Tibial artery (tissue), 4 donors: ENCODE results near the gene POLDIP3.

Experiments
- DNase-seq, 2 donors: peaks; one replicate each; pipeline ENCODE4 v3.0.0-alpha.2; 2019
- H3K27ac ChIP-seq, 2 donors: fragments of 200-600 bp; sonication (generic) in 1 of 2; 1 replicate in 1 of 2; 2 replicates in 1 of 2; pipeline ENCODE4 v1.5.1; 2018 to 2019; ENCODE audit warnings: mild to moderate bottlenecking in 1 of 2
- H3K27me3 ChIP-seq, 2 donors: fragments of 200-600 bp; sonication (generic) in 1 of 2; one replicate each; pipeline versions ENCODE4 v1.5.1 to v1.6.0; 2016 to 2019
- H3K36me3 ChIP-seq, 3 donors: fragments of 200-600 bp; sonication (generic) in 2 of 3; one replicate each; pipeline ENCODE4 v1.5.1; 2016 to 2019; ENCODE audit warnings: mild to moderate bottlenecking in 2 of 3
- H3K4me1 ChIP-seq, 4 donors: fragments of 200-600 bp; sonication (generic) in 2 of 4; 1 replicate in 3 of 4; 2 replicates in 1 of 4; pipeline ENCODE4 v1.5.1; 2016 to 2019
- H3K4me3 ChIP-seq, 2 donors: fragments of 200-600 bp; sonication (generic) in 1 of 2; 1 replicate in 1 of 2; 2 replicates in 1 of 2; pipeline ENCODE4 v1.5.1; 2018 to 2019; ENCODE audit warnings: mild to moderate bottlenecking in 2 of 2
- H3K9me3 ChIP-seq, 3 donors: fragments of 200-600 bp; sonication (generic) in 1 of 3; one replicate each; pipeline ENCODE4 v1.5.1; 2016 to 2019
- intact Hi-C: fragments of 100-400 bp; cut with DNase I; formaldehyde crosslinking; loops from one replicate; pipeline ENCODE4 v1.15.0; 2023; ENCODE audit warnings: low total_unique reads
- TF ChIP-seq, protein P1 (sequence below), 2 experiments: fragments of 200-600 bp in 1 of 2; fragments of 450-650 bp in 1 of 2; IDR thresholded peaks; one replicate each; pipeline ENCODE4 v1.5.1; 2017 to 2019; ENCODE audit warnings: antibody characterized with exemption in 2 of 2, mild to moderate bottlenecking in 1 of 2, moderate library complexity in 1 of 2

Gene POLDIP3

DNA sequence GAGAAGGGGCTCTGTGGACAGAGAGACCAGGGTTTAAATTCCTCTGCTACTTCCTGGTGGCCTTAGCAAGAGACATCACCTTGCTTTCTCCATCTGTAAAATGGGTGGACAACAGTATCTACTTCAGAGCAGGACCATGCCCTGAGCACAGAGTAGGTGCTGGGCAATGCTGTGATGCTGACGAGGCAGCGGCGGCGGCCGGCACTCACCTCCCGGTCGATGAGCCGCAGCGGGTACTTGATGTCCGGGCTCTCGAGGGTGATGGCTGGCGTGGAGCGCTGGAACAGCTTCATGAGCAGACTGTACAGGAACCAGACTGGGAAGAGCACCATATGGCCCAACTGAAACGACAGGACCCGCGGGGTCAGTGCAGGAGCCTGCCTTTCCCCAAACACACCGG lies 21.8 kb upstream of the POLDIP3 start:
- TF ChIP-seq, protein P1, sequence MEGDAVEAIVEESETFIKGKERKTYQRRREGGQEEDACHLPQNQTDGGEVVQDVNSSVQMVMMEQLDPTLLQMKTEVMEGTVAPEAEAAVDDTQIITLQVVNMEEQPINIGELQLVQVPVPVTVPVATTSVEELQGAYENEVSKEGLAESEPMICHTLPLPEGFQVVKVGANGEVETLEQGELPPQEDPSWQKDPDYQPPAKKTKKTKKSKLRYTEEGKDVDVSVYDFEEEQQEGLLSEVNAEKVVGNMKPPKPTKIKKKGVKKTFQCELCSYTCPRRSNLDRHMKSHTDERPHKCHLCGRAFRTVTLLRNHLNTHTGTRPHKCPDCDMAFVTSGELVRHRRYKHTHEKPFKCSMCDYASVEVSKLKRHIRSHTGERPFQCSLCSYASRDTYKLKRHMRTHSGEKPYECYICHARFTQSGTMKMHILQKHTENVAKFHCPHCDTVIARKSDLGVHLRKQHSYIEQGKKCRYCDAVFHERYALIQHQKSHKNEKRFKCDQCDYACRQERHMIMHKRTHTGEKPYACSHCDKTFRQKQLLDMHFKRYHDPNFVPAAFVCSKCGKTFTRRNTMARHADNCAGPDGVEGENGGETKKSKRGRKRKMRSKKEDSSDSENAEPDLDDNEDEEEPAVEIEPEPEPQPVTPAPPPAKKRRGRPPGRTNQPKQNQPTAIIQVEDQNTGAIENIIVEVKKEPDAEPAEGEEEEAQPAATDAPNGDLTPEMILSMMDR (IDR thresholded peaks at IDR 0.05) = no peak
- DNase-seq = no peak
- H3K36me3 ChIP-seq = peaks cover 30 to 59% (median 44%) of the 10 kb centered on the region in 3 donors

DNA sequence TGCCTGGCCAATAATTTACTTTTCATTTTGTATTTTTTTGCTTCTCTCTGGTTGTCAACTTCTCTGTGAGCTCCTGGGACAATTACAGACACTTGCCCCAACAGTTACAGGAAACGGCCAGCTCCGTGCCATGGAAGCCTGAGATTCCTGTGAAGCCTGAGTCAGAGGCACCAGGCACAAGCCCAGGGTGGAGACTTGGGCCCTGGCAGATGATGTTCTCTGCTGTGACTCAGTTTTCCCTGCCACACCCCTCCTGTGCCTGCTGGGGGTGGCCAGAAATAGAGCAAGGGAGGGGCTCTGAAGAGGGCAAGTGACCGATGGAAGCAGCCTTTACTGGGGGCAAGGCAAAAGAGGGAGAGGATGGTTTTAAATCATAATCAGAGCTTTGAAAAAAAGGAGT lies 20.8 kb upstream of the POLDIP3 start:
- peaks cover 40 to 68% (median 51%) of the 10 kb centered on the region in 3 donors for H3K36me3 ChIP-seq
- intact Hi-C loops = no loop called here
- H3K9me3 ChIP-seq = no peaks in the 10 kb centered on the region
- peak overlapping the region; percentile 82 for H3K27ac ChIP-seq
- H3K27me3 ChIP-seq = no peaks in the 10 kb centered on the region
- peaks cover 3 to 74% (median 38%) of the 10 kb centered on the region in 4 donors for H3K4me1 ChIP-seq
- H3K4me3 ChIP-seq = no peak overlapping the region
- TF ChIP-seq, protein P1 (IDR thresholded peaks at IDR 0.05) = no peak
- DNase-seq = peak; percentile 93 to 97

More for the DNA sequence above, 21.8 kb upstream of the POLDIP3 start:
- H3K4me1 ChIP-seq = peaks cover 3 to 76% (median 39%) of the 10 kb centered on the region in 4 donors
- H3K9me3 ChIP-seq = no peaks in the 10 kb centered on the region
- no peaks in the 10 kb centered on the region for H3K27me3 ChIP-seq
- intact Hi-C loops = no loop called here
- no peak overlapping the region for H3K4me3 ChIP-seq
- H3K27ac ChIP-seq = peak overlapping the region; percentile 82

DNA sequence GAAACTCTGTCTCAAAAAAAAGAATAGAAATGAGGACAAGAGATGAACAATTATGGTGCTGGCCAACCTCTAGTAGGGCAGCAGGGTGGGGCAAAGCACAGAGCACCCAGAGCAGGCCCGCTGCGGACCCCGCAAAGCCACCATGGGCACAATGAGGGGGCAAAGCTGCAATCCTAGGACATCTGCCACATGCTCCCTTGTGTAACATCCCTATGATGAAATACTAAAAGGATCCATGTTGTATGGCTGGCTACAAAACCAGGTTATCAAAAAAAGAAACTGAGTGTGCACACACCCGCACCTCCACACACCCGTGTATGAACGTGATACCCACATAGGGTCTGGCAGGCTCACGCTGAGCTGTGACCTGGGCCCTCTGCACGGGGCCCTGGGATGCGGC lies 18.3 kb upstream of the POLDIP3 start:
- no peaks in the 10 kb centered on the region for H3K9me3 ChIP-seq
- intact Hi-C loops = no loop called here
- peaks cover 3 to 54% (median 36%) of the 10 kb centered on the region in 4 donors for H3K4me1 ChIP-seq
- no peaks in the 10 kb centered on the region for H3K27me3 ChIP-seq
- peak overlapping the region; percentile 46 to 82 for H3K27ac ChIP-seq
- H3K4me3 ChIP-seq = no peak overlapping the region
- TF ChIP-seq, protein P1 (IDR thresholded peaks at IDR 0.05) = no peak
- DNase-seq = no peak
- peaks cover 65 to 93% (median 76%) of the 10 kb centered on the region in 3 donors for H3K36me3 ChIP-seq

DNA sequence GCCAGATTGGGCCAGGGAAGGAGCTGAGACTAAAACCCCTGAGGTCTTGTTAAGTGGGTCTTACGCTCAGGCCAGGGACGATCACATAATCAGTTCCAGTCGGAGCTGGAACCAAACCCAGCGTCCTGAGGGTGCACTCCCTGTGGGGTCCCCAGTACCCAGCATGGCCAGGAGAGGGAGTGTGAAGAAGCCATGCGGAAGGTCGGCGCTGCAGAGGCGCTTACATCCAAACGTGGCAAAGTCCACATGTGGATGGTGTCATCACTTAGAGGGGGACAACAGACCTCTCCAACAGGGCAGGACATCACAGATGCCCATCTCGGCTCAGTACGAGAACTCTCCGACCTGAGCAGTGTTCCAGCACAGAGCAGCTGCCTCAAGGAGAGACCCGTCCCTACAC lies 17.4 kb upstream of the POLDIP3 start:
- H3K4me3 ChIP-seq = no peak overlapping the region
- peaks cover 3 to 47% (median 30%) of the 10 kb centered on the region in 4 donors for H3K4me1 ChIP-seq
- no peaks in the 10 kb centered on the region for H3K27me3 ChIP-seq
- peak overlapping the region; percentile 46 to 82 for H3K27ac ChIP-seq
- TF ChIP-seq, protein P1 (IDR thresholded peaks at IDR 0.05) = peak in 1 of 2 experiments; percentile 9
- intact Hi-C loops = no loop called here
- no peaks in the 10 kb centered on the region for H3K9me3 ChIP-seq
- H3K36me3 ChIP-seq = peaks cover 75 to 96% (median 86%) of the 10 kb centered on the region in 3 donors
- no peak for DNase-seq

DNA sequence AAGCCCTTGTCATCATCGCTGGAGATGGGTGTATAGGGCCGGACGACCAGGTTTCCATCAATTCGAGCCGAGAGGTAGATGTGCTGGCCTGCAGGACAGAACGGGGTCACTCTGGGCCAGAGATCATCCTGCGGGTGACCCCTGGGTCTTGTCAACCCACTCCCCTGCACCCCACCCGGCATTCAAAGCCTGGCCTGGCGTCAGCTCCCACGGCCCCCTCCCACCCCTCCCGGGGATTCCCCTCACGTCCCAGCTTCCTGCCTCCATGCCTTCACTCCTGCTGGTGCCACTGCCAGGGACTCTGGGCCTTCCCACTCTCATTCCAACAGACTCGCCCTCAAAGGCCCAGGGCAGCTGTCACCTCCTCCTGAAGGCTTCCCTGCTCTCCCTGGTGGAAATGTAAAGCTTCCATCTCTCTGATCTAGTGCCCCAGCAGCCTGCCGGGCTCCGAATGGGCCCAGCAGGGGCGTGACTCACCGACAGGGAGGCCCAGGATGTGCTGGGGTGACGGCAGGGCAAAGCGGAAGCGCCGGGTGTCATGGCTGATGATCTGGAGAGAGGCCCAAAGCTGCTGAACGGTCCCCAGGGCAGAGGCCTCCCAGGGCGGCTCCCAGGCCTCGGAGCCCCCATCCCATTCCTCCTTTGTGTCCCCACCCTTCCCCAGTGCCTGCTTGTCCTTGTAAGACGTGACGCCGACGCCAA lies 16.4 kb upstream of the POLDIP3 start:
- H3K9me3 ChIP-seq = no peaks in the 10 kb centered on the region
- no peaks in the 10 kb centered on the region for H3K27me3 ChIP-seq
- intact Hi-C loops = no loop called here
- TF ChIP-seq, protein P1 (IDR thresholded peaks at IDR 0.05) = no peak
- H3K4me1 ChIP-seq = peaks cover 3 to 37% (median 25%) of the 10 kb centered on the region in 4 donors
- peaks cover 85 to 99% (median 91%) of the 10 kb centered on the region in 3 donors for H3K36me3 ChIP-seq
- H3K27ac ChIP-seq = peak overlapping the region; percentile 46 to 82
- DNase-seq = no peak
- H3K4me3 ChIP-seq = no peak overlapping the region
